Measurements from ENCODE around the gene ZBTB20.

DNA sequence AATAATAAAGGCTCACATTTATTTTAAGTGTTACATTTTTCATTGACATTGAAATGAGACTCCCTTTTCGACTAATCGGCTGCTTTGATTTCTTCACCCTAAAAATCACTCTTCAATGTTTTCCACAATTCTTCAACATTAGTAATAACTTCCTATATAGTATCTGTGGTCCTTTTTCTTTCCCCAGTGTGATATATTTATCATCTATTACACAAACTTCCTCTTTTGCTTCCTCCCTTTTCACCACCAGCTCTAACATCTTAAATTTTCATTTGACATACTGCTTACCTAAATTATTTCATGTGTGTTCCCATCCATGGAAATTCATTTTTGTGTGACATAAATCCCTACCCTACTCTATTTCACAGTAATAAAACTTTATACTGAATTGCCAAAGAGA is 608.9 kb downstream of the ZBTB20 start:
- TF ChIP-seq CTCF (IDR thresholded peaks at IDR 0.05): no peak
- no peak for TF ChIP-seq POLR2AphosphoS5 (IDR thresholded peaks at IDR 0.05)

Data from esophagus muscularis mucosa (tissue), 3 donors.